ENCODE measurements around the gene SYNGAP1. TPM values are rescaled to one million over a fixed set of nuclear protein-coding genes. Genes with fewer than 3 reads are reported as not detected.

Gene SYNGAP1
- total and polyA plus RNA-seq, 2 experiments from 2014 or later = 0.65 to 2.8 TPM

DNA sequence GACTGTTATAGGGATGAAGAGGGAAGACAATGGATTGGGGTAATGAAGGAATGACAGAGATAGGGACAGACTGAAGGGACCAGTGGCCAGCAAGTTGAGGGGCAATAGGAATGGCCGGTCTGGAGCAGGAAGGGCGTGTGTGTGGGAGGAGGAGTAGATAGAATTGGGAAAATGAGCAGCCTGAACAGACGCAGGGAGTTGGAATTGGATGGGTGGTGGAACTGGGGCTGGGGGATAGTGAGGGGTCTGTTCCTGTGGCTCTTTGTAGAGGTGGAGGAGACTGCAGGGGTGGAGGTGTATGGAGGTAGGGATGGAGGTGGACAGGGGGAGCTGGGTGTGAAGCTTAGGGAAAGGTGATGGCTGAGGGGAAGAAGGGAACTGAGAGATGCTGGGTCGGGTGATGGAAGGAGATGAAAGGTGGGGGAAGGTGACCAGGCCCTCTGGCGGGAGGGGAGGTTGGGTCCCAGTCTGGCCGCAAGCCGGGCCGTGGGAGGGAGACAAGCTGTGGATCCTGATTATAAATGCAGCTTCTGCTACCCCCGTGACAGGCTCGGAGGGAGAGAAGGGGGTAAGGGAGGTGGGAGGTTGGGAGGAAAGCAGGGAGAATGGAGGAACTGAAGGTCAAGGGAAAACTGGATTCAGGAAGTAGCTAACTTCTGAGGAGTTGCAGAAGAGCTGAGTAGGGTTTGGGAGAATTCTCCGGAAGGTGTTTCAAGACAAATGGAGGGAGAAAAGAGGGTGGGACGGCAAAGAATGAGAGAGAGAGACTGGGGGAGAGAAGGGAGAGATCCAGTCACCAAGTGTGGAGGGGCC is 5.2 kb downstream of the SYNGAP1 start:
- Histone ChIP-seq H3K4me3 (peak overlapping the region; percentile 77), H3K27ac (peak overlapping the region; percentile 86), H4K20me1 (ENCODE audit: insufficient read depth) (no peaks in the 10 kb centered on the region), H3K4me1 (ENCODE audit: insufficient read depth) (peaks cover 22% of the 10 kb centered on the region), H3K27me3 (replicated peaks; ENCODE audit: insufficient read depth) (no peaks in the 10 kb centered on the region), H3K4me2 (ENCODE audit: unreplicated experiment) (peak overlapping the region; percentile 81), H3F3A (ENCODE audit: insufficient read depth) (peaks cover 41% of the 10 kb centered on the region), H3K9me3 (ENCODE audit: low read depth) (no peaks in the 10 kb centered on the region), H3K79me2 (ENCODE audit: insufficient read depth) (peaks cover 66% of the 10 kb centered on the region), H3K9me2 (ENCODE audit: insufficient read depth) (no peaks in the 10 kb centered on the region), H2AFZ (peak overlapping the region; percentile 75), H3K36me3 (ENCODE audit: low read depth) (no peaks in the 10 kb centered on the region), H3K9ac (peak overlapping the region; percentile 87)
- in situ Hi-C loops (cut with MboI) = no loop called here
- no peak for TF ChIP-seq EZH2phosphoT487 (IDR thresholded peaks at IDR 0.05; ENCODE audit: insufficient read depth, low read depth)
- no peak for TF ChIP-seq EZH2 (IDR thresholded peaks at IDR 0.05; ENCODE audit: insufficient read depth, poor library complexity, severe bottlenecking)
- DNase-seq = no peak
- 5 to 9% methylated on average over 10 to 12 of the region's 12 CpGs for WGBS, 2 experiments (ENCODE audit: low coverage in 1 of 2, low lambda C conversion rate in 2 of 2, missing lambda C conversion rate in 2 of 2)

- 0 to 1% methylated on average over 1 to 43 of the region's 43 CpGs for WGBS, 2 experiments (ENCODE audit: low coverage in 1 of 2, low lambda C conversion rate in 2 of 2, missing lambda C conversion rate in 2 of 2)
These were observed 6.1 kb downstream of the SYNGAP1 start for GRCh38 chr6:33425668-33426577.

DNA sequence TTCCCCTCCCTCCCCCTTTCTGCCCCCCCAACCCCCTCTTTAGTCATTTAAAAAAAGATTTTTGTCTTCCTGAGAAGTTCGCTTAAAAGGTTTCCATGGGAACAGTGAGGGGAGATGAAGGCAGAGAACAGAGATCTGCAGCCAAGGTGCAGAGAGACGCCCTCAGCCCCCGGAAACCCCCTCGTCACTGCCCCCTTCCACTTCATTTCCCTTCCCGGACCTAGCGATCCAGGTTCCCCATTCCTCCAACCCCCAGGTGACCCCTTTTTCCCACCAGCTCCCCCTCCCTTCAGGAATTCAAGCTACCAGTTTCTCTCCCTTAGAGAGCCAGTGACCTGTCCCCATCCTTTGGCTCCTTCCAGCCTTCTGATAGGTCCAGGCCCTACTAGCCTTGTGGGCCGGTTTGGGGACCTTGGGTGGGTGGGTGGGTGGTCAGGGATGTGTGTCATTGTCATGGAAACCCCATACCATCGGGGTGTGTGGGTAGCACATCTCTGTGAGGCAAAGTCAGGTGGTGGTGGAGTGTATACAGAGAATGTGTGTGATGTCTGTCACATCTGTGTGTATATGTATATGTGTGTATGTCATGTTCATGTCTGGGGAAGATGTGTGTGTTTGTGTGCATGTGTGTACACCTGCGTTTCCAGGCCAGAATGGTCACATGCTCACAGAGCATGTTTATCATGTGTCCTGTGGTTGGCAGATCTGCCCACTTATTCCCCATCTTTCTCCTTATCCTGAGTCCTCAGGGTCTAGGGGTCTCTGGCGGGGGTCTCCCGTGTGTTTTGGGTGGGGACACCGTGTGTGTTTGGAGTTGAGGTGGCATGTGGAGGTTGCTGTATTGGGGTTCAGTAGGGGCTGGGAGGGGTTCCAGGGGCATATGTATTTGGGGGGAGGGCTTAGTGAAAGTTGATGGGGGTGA is 7.0 kb downstream of the SYNGAP1 start:
- Histone ChIP-seq H3K27ac (peak overlapping the region; percentile 86), H3F3A (ENCODE audit: insufficient read depth) (peaks cover 44% of the 10 kb centered on the region), H4K20me1 (ENCODE audit: insufficient read depth) (no peaks in the 10 kb centered on the region), H3K9me2 (ENCODE audit: insufficient read depth) (no peaks in the 10 kb centered on the region), H3K4me1 (ENCODE audit: insufficient read depth) (peaks cover 22% of the 10 kb centered on the region), H3K79me2 (ENCODE audit: insufficient read depth) (peaks cover 70% of the 10 kb centered on the region), H3K9me3 (ENCODE audit: low read depth) (no peaks in the 10 kb centered on the region), H3K9ac (peak overlapping the region; percentile 87), H3K36me3 (ENCODE audit: low read depth) (no peaks in the 10 kb centered on the region), H3K27me3 (replicated peaks; ENCODE audit: insufficient read depth) (no peaks in the 10 kb centered on the region), H3K4me3 (peak overlapping the region; percentile 89), H3K4me2 (ENCODE audit: unreplicated experiment) (peak overlapping the region; percentile 87), H2AFZ (peak overlapping the region; percentile 75)
- peak; percentile 62 for DNase-seq
- WGBS, 2 experiments (ENCODE audit: low coverage in 1 of 2, low lambda C conversion rate in 2 of 2, missing lambda C conversion rate in 2 of 2) = 1 to 3% methylated on average over 12 of the region's 12 CpGs
- in situ Hi-C loops (cut with MboI) = no loop called here
- TF ChIP-seq EZH2 (IDR thresholded peaks at IDR 0.05; ENCODE audit: insufficient read depth, poor library complexity, severe bottlenecking) (no peak), EZH2phosphoT487 (IDR thresholded peaks at IDR 0.05; ENCODE audit: insufficient read depth, low read depth) (no peak)

More at GRCh38 chr6:33425668-33426577, 6.1 kb downstream of the SYNGAP1 start:
- Histone ChIP-seq H3K4me2 (ENCODE audit: unreplicated experiment) (peak overlapping the region; percentile 81), H2AFZ (peak overlapping the region; percentile 75), H3K9ac (peak overlapping the region; percentile 87), H3K4me3 (peak overlapping the region; percentile 77), H3K79me2 (ENCODE audit: insufficient read depth) (peaks cover 70% of the 10 kb centered on the region), H3K9me2 (ENCODE audit: insufficient read depth) (no peaks in the 10 kb centered on the region), H4K20me1 (ENCODE audit: insufficient read depth) (no peaks in the 10 kb centered on the region), H3K27me3 (replicated peaks; ENCODE audit: insufficient read depth) (no peaks in the 10 kb centered on the region), H3K4me1 (ENCODE audit: insufficient read depth) (peaks cover 22% of the 10 kb centered on the region), H3K27ac (peak overlapping the region; percentile 86), H3K9me3 (ENCODE audit: low read depth) (no peaks in the 10 kb centered on the region), H3F3A (ENCODE audit: insufficient read depth) (peaks cover 44% of the 10 kb centered on the region), H3K36me3 (ENCODE audit: low read depth) (no peaks in the 10 kb centered on the region)
- DNase-seq = peak; percentile 89
- no peak for TF ChIP-seq EZH2phosphoT487 (IDR thresholded peaks at IDR 0.05; ENCODE audit: insufficient read depth, low read depth)
- no peak for TF ChIP-seq EZH2 (IDR thresholded peaks at IDR 0.05; ENCODE audit: insufficient read depth, poor library complexity, severe bottlenecking)
- in situ Hi-C loops (cut with MboI) = no loop called here

Measured in GM23248 (cell line).